Stimulated activated CD8-positive, alpha-beta memory T cell treated with anti-CD3 and anti-CD28 coated beads, Interleukin-12 subunit alpha, Interleukin-12 subunit beta, amount 100 ng/mL, for 24 hours (primary cell): ENCODE results near the gene TMEM252.

Experiments used
- DNase-seq: peaks from one replicate; pipeline ENCODE4 v3.0.0-alpha.2; 2020; ENCODE audit errors: extremely low read depth

The TMEM252 gene

GRCh38 chr9:68540712-68541535 lies at the start of gene TMEM252:
Gene TMEM252 (minus strand): TSS chr9:68540883. CDS start chr9:68540814, 69 bp downstream.
- no peak for DNase-seq

GRCh38 chr9:68585034-68585761 lies 44.5 kb upstream of the TMEM252 start:
- no peak for DNase-seq

- DNase-seq = peak; percentile 54
Measured at GRCh38 chr9:68584189-68585033, 43.7 kb upstream of the TMEM252 start.

GRCh38 chr9:68581696-68582095 lies 41.0 kb upstream of the TMEM252 start:
- no peak for DNase-seq

- no peak for DNase-seq
Measured at GRCh38 chr9:68577774-68578591, 37.3 kb upstream of the TMEM252 start.

- no peak for DNase-seq
Measured at GRCh38 chr9:68575817-68576216, 35.1 kb upstream of the TMEM252 start.

GRCh38 chr9:68574150-68574549 lies 33.5 kb upstream of the TMEM252 start:
- no peak for DNase-seq

- DNase-seq = no peak
Measured at GRCh38 chr9:68567565-68567964, 26.9 kb upstream of the TMEM252 start.

- no peak for DNase-seq
Measured at GRCh38 chr9:68562461-68562860, 21.8 kb upstream of the TMEM252 start.

- DNase-seq = no peak
Measured at GRCh38 chr9:68560071-68560844, 19.6 kb upstream of the TMEM252 start.

- DNase-seq = no peak
Measured at GRCh38 chr9:68558545-68558944, 17.9 kb upstream of the TMEM252 start.

GRCh38 chr9:68555437-68556150 lies 14.9 kb upstream of the TMEM252 start:
- no peak for DNase-seq

GRCh38 chr9:68552700-68553476 lies 12.2 kb upstream of the TMEM252 start:
- no peak for DNase-seq

- no peak for DNase-seq
Measured at GRCh38 chr9:68551191-68551590, 10.5 kb upstream of the TMEM252 start.

- DNase-seq = no peak
Measured at GRCh38 chr9:68548241-68548640, 7.6 kb upstream of the TMEM252 start.

GRCh38 chr9:68547417-68547816 lies 6.7 kb upstream of the TMEM252 start:
- no peak for DNase-seq

- DNase-seq = no peak
Measured at GRCh38 chr9:68546596-68547390, 6.1 kb upstream of the TMEM252 start.

- DNase-seq = no peak
Measured at GRCh38 chr9:68545033-68545705, 4.5 kb upstream of the TMEM252 start.
